ENCODE results near the gene UBE3C.

Gene UBE3C

GRCh38 chr7:157168571-157168970 lies 29.8 kb downstream of the UBE3C start:
- TF ChIP-seq CTCF (conservative IDR thresholded peaks at IDR 0.05; ENCODE audit: control insufficient read depth, insufficient read depth, low read depth, low read length), result no peak
- H3K4me3 ChIP-seq (ENCODE audit: control insufficient read depth, low read depth, low read length), result no peak overlapping the region
- DNase-seq (ENCODE audit: low read depth), result no peak

GRCh38 chr7:157176771-157177170 lies 38.0 kb downstream of the UBE3C start:
- no peak for DNase-seq (ENCODE audit: low read depth)
- no peak for TF ChIP-seq CTCF (conservative IDR thresholded peaks at IDR 0.05; ENCODE audit: control insufficient read depth, insufficient read depth, low read depth, low read length)
- H3K4me3 ChIP-seq (ENCODE audit: control insufficient read depth, low read depth, low read length), result no peak overlapping the region

- no peak for DNase-seq (ENCODE audit: low read depth)
- TF ChIP-seq CTCF (conservative IDR thresholded peaks at IDR 0.05; ENCODE audit: control insufficient read depth, insufficient read depth, low read depth, low read length), result no peak
- H3K4me3 ChIP-seq (ENCODE audit: control insufficient read depth, low read depth, low read length), result no peak overlapping the region
These were observed 38.7 kb downstream of the UBE3C start for GRCh38 chr7:157177333-157177982.

DNA sequence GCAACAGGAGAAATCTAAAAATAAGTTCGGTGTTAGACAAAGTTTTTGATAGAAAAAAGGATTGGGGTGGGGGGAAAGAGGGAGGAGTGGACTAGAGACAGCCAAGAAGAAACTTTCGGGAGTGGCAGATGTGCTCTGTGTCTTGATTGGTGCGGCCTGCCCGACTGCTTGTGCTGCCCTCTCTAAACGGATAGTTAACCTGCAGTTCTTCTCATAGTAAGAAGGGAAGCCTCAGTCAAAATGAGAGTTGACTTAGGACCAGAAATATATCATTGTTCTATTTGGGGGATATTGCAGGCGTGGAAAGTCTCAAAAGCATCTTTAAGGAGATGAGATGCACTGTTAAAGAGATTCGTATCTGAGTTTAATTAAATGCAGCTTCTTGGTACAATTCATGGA lies 39.3 kb downstream of the UBE3C start:
- TF ChIP-seq CTCF (conservative IDR thresholded peaks at IDR 0.05; ENCODE audit: control insufficient read depth, insufficient read depth, low read depth, low read length), result no peak
- no peak overlapping the region for H3K4me3 ChIP-seq (ENCODE audit: control insufficient read depth, low read depth, low read length)
- no peak for DNase-seq (ENCODE audit: low read depth)

GRCh38 chr7:157183832-157184231 lies 45.1 kb downstream of the UBE3C start:
- no peak for DNase-seq (ENCODE audit: low read depth)

DNA sequence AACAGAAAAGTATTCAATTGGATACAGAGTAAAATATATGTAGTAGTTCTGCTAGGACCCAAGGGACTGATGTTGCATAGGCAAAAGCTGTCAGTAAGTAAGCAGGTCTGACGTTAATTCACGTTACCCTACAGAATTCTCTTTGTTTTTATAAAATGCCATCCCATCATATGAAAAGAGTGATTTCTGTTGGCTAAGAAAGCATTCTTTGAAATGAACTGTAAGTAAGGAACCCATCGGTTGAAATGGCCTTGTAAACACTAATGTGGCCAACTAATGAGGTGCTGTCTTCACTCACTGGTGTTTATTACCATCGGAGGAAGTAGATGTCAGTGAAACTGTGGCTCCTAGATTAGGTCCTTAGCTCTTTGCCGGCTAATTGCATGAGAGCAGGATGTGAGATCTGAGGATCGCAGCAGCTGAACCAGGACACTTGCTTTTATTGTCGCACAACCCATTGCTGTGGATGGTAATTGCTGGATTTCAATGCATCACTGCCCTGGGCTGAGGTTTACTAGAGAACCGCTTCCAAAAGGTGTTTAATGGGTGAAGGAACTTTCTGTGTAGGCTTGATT lies 49.5 kb downstream of the UBE3C start:
- no peak for TF ChIP-seq CTCF (conservative IDR thresholded peaks at IDR 0.05; ENCODE audit: control insufficient read depth, insufficient read depth, low read depth, low read length)
- H3K4me3 ChIP-seq (ENCODE audit: control insufficient read depth, low read depth, low read length), result no peak overlapping the region
- DNase-seq (ENCODE audit: low read depth), result no peak

More at GRCh38 chr7:157183832-157184231, 45.1 kb downstream of the UBE3C start:
- TF ChIP-seq CTCF (conservative IDR thresholded peaks at IDR 0.05; ENCODE audit: control insufficient read depth, insufficient read depth, low read depth, low read length), result no peak
- H3K4me3 ChIP-seq (ENCODE audit: control insufficient read depth, low read depth, low read length), result no peak overlapping the region
